Activated effector memory CD4-positive, alpha-beta T cell treated with anti-CD3 and anti-CD28 coated beads, Interleukin-2, amount 50 U/mL, for 16 hours (primary cell): Measurements from ENCODE around the gene CENPM.

Source experiments
- DNase-seq: peaks from one replicate; pipeline ENCODE4 v3.0.0-alpha.2; 2020

CENPM gene

GRCh38 chr22:41946629-41947423 lies at the start of gene CENPM:
Gene CENPM, minus strand, starts transcription at chr22:41947152. Its CDS starts 76 bp downstream, at chr22:41947076.
- peak; percentile 96 for DNase-seq

- DNase-seq, result no peak
Observed at GRCh38 chr22:41995211-41995610, 48.3 kb upstream of the CENPM start.

GRCh38 chr22:41992496-41992895 lies 45.5 kb upstream of the CENPM start:
- DNase-seq, result peak; percentile 37

GRCh38 chr22:41991111-41991510 lies 44.2 kb upstream of the CENPM start:
- DNase-seq, result peak; percentile 24

GRCh38 chr22:41989246-41989645 lies 42.3 kb upstream of the CENPM start:
- DNase-seq, result peak; percentile 34

GRCh38 chr22:41987276-41987675 lies 40.3 kb upstream of the CENPM start:
- DNase-seq, result peak; percentile 27

- DNase-seq, result no peak
Observed at GRCh38 chr22:41983513-41984405, 36.8 kb upstream of the CENPM start.

GRCh38 chr22:41982865-41983264 lies 35.9 kb upstream of the CENPM start:
- DNase-seq, result no peak

GRCh38 chr22:41979423-41980250 lies 32.7 kb upstream of the CENPM start:
- no peak for DNase-seq

- no peak for DNase-seq
Observed at GRCh38 chr22:41978732-41979131, 31.8 kb upstream of the CENPM start.

GRCh38 chr22:41976961-41977566 lies 30.1 kb upstream of the CENPM start:
- no peak for DNase-seq

GRCh38 chr22:41976070-41976901 lies 29.3 kb upstream of the CENPM start:
- peak; percentile 83 for DNase-seq

- DNase-seq, result no peak
Observed at GRCh38 chr22:41975299-41976069, 28.5 kb upstream of the CENPM start.

GRCh38 chr22:41974691-41975290 lies 27.8 kb upstream of the CENPM start:
- DNase-seq, result no peak

GRCh38 chr22:41971431-41971830 lies 24.5 kb upstream of the CENPM start:
- no peak for DNase-seq

- no peak for DNase-seq
Observed at GRCh38 chr22:41970601-41971000, 23.6 kb upstream of the CENPM start.

GRCh38 chr22:41969110-41969646 lies 22.2 kb upstream of the CENPM start, which contains the start of gene SEPTIN3:
Gene SEPTIN3, plus strand, starts transcription at chr22:41969443. Its CDS starts 2,050 bp downstream, at chr22:41971493.
- no peak for DNase-seq

- no peak for DNase-seq
Observed at GRCh38 chr22:41968601-41969000, 21.6 kb upstream of the CENPM start.

GRCh38 chr22:41966607-41967240 lies 19.8 kb upstream of the CENPM start:
- peak; percentile 68 for DNase-seq
